A549 (cell line): Measurements from ENCODE around the gene GSDMA.

Source experiments
- BCL3 ChIP-seq: fragments of >200 bp; sonication (Bioruptor Twin); formaldehyde crosslinking; IDR thresholded peaks from 3 replicates; pipeline ENCODE4 v1.6.1; 2016
- CBX2 ChIP-seq: fragments of 200-600 bp; sonication (generic); IDR thresholded peaks from 2 replicates; pipeline ENCODE4 v1.6.1; 2016; ENCODE audit warnings: low read depth, mild to moderate bottlenecking, borderline replicate concordance
- CHD2 ChIP-seq: fragments of 150-350 bp; IDR thresholded peaks from 2 replicates; pipeline ENCODE4 v1.6.1; 2014; ENCODE audit warnings: low read length; ENCODE audit not compliant: partially characterized antibody
- CTCF ChIP-seq: fragments of >200 bp; sonication (Bioruptor Twin); formaldehyde crosslinking; IDR thresholded peaks from 3 replicates; pipeline ENCODE4 v1.5.1; 2016
- ELK1 ChIP-seq: fragments of 150-350 bp; IDR thresholded peaks from 2 replicates; pipeline ENCODE4 v1.6.1; 2014; ENCODE audit warnings: low read depth, mild to moderate bottlenecking, low read length
- HMGXB4 ChIP-seq: fragments of 250-450 bp; sonication (Bioruptor Pico); IDR thresholded peaks from 2 replicates; pipeline ENCODE4 v1.5.0; 2021; ENCODE audit warnings: mild to moderate bottlenecking, moderate library complexity, borderline replicate concordance
- JUN ChIP-seq, 2 experiments: fragments of >200 bp; sonication (Bioruptor Twin); formaldehyde crosslinking; IDR thresholded peaks; 2 replicates in 1 of 2; 3 replicates in 1 of 2; pipeline ENCODE4 v1.6.1; 2016 to 2017
- JUNB ChIP-seq: fragments of >200 bp; sonication (Bioruptor Twin); formaldehyde crosslinking; IDR thresholded peaks from 2 replicates; pipeline ENCODE4 v1.6.1; 2016
- KDM5A ChIP-seq: fragments of 200-600 bp; sonication (generic); IDR thresholded peaks from 2 replicates; pipeline ENCODE4 v1.6.1; 2016; ENCODE audit warnings: antibody characterized with exemption, mild to moderate bottlenecking
- MAX ChIP-seq: IDR thresholded peaks from 2 replicates; pipeline ENCODE4 v1.6.1; 2012
- POLR2A ChIP-seq: IDR thresholded peaks from 2 replicates; pipeline ENCODE4 v1.6.1; 2012; ENCODE audit warnings: mild to moderate bottlenecking, low read length
- RAD21 ChIP-seq, 2 experiments: fragments of >200 bp in 1 of 2; sonication (Bioruptor Twin) in 1 of 2; formaldehyde crosslinking in 1 of 2; IDR thresholded peaks in 1 of 2; conservative IDR thresholded peaks in 1 of 2; 2 replicates in 1 of 2; 3 replicates in 1 of 2; pipeline ENCODE4 v1.6.1; 2012 to 2018; ENCODE audit warnings: inconsistent platforms in 1 of 2
- REST ChIP-seq: fragments of 200-600 bp; sonication (generic); IDR thresholded peaks from 2 replicates; pipeline ENCODE4 v1.6.1; 2016; ENCODE audit warnings: antibody characterized with exemption, mild to moderate bottlenecking, moderate library complexity
- TP53 ChIP-seq: fragments of 250-450 bp; sonication (Bioruptor Pico); IDR thresholded peaks from 2 replicates; pipeline ENCODE4 v1.5.0; 2021; ENCODE audit warnings: mild to moderate bottlenecking, moderate library complexity

- TF ChIP-seq REST, result no peak
- no peak for TF ChIP-seq RAD21 (conservative IDR thresholded peaks at IDR 0.05 in 1 of 2, IDR thresholded peaks at IDR 0.05 in 1 of 2)
- TF ChIP-seq CTCF, result no peak
- no peak for TF ChIP-seq POLR2A
- TF ChIP-seq KDM5A, result no peak
- TF ChIP-seq JUNB, result no peak
- no peak for TF ChIP-seq JUN (IDR thresholded peaks at IDR 0.05)
- no peak for TF ChIP-seq BCL3
- no peak for TF ChIP-seq CHD2
- TF ChIP-seq TP53 (CRISPR knock-in tag), result no peak
- TF ChIP-seq MAX, result no peak
- TF ChIP-seq HMGXB4 (CRISPR knock-in tag), result no peak
- no peak for TF ChIP-seq ELK1
- TF ChIP-seq CBX2, result no peak
Measured at GRCh38 chr17:39922006-39922405, 40.8 kb upstream of the GSDMA start.
